ENCODE measurements around the gene NOX4. TPM values are rescaled to one million over a fixed set of nuclear protein-coding genes. Genes with fewer than 3 reads are reported as not detected.

NOX4 gene
- total and polyA plus RNA-seq, 2 of the 8 experiments (the other 6 are each of a cell fraction or from before 2014, with no cell fraction given) = 2.0 to 2.3 TPM

DNA sequence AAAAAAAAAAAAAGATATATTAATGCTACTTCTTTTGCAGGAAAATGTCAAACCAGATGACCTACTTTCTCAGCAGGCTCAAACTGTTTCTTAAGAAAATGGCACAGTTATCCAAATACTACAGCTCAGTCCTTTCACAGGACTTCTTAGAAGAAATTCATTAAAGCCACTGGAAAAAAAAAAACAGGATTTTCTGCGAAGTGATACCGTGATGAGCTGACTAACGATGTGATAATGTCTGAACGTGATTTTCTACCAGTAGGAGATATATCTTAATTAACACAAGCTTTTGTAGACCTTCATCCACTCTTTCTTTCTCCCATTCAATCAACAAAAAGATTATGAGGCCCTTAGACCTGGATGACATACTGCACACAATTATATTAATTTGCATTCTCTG, 132.4 kb downstream of the NOX4 start (continued):
- TF ChIP-seq, protein P1, sequence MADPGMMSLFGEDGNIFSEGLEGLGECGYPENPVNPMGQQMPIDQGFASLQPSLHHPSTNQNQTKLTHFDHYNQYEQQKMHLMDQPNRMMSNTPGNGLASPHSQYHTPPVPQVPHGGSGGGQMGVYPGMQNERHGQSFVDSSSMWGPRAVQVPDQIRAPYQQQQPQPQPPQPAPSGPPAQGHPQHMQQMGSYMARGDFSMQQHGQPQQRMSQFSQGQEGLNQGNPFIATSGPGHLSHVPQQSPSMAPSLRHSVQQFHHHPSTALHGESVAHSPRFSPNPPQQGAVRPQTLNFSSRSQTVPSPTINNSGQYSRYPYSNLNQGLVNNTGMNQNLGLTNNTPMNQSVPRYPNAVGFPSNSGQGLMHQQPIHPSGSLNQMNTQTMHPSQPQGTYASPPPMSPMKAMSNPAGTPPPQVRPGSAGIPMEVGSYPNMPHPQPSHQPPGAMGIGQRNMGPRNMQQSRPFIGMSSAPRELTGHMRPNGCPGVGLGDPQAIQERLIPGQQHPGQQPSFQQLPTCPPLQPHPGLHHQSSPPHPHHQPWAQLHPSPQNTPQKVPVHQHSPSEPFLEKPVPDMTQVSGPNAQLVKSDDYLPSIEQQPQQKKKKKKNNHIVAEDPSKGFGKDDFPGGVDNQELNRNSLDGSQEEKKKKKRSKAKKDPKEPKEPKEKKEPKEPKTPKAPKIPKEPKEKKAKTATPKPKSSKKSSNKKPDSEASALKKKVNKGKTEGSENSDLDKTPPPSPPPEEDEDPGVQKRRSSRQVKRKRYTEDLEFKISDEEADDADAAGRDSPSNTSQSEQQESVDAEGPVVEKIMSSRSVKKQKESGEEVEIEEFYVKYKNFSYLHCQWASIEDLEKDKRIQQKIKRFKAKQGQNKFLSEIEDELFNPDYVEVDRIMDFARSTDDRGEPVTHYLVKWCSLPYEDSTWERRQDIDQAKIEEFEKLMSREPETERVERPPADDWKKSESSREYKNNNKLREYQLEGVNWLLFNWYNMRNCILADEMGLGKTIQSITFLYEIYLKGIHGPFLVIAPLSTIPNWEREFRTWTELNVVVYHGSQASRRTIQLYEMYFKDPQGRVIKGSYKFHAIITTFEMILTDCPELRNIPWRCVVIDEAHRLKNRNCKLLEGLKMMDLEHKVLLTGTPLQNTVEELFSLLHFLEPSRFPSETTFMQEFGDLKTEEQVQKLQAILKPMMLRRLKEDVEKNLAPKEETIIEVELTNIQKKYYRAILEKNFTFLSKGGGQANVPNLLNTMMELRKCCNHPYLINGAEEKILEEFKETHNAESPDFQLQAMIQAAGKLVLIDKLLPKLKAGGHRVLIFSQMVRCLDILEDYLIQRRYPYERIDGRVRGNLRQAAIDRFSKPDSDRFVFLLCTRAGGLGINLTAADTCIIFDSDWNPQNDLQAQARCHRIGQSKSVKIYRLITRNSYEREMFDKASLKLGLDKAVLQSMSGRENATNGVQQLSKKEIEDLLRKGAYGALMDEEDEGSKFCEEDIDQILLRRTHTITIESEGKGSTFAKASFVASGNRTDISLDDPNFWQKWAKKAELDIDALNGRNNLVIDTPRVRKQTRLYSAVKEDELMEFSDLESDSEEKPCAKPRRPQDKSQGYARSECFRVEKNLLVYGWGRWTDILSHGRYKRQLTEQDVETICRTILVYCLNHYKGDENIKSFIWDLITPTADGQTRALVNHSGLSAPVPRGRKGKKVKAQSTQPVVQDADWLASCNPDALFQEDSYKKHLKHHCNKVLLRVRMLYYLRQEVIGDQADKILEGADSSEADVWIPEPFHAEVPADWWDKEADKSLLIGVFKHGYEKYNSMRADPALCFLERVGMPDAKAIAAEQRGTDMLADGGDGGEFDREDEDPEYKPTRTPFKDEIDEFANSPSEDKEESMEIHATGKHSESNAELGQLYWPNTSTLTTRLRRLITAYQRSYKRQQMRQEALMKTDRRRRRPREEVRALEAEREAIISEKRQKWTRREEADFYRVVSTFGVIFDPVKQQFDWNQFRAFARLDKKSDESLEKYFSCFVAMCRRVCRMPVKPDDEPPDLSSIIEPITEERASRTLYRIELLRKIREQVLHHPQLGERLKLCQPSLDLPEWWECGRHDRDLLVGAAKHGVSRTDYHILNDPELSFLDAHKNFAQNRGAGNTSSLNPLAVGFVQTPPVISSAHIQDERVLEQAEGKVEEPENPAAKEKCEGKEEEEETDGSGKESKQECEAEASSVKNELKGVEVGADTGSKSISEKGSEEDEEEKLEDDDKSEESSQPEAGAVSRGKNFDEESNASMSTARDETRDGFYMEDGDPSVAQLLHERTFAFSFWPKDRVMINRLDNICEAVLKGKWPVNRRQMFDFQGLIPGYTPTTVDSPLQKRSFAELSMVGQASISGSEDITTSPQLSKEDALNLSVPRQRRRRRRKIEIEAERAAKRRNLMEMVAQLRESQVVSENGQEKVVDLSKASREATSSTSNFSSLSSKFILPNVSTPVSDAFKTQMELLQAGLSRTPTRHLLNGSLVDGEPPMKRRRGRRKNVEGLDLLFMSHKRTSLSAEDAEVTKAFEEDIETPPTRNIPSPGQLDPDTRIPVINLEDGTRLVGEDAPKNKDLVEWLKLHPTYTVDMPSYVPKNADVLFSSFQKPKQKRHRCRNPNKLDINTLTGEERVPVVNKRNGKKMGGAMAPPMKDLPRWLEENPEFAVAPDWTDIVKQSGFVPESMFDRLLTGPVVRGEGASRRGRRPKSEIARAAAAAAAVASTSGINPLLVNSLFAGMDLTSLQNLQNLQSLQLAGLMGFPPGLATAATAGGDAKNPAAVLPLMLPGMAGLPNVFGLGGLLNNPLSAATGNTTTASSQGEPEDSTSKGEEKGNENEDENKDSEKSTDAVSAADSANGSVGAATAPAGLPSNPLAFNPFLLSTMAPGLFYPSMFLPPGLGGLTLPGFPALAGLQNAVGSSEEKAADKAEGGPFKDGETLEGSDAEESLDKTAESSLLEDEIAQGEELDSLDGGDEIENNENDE (IDR thresholded peaks at IDR 0.05; ENCODE audit: insufficient replicate concordance, low read length) = no peak
- TF ChIP-seq HDAC6 (IDR thresholded peaks at IDR 0.05; ENCODE audit: low read depth, low read length) = no peak
- no peak for TF ChIP-seq RXRA (IDR thresholded peaks at IDR 0.05; ENCODE audit: insufficient read depth, low read depth, low read length)
- TF ChIP-seq, protein P2, sequence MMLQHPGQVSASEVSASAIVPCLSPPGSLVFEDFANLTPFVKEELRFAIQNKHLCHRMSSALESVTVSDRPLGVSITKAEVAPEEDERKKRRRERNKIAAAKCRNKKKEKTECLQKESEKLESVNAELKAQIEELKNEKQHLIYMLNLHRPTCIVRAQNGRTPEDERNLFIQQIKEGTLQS (IDR thresholded peaks at IDR 0.05; ENCODE audit: insufficient read depth, low read depth, low read length) = no peak
- no peak for TF ChIP-seq RAD21 (IDR thresholded peaks at IDR 0.05 in 1 of 2, conservative IDR thresholded peaks at IDR 0.05 in 1 of 2; ENCODE audit: low read depth in 2 of 2, low read length in 2 of 2)
- no peak for TF ChIP-seq EZH2 (IDR thresholded peaks at IDR 0.05; ENCODE audit: low read depth, low read length, severe bottlenecking)
- TF ChIP-seq ZNF274 (IDR thresholded peaks at IDR 0.05; ENCODE audit: borderline replicate concordance, extremely low read depth, low read length) = no peak

Measured in H1 (cell line).